HL-60 (cell line): ENCODE measurements around the gene DDIT3.
"Not testable (repeated sequence)": the region's sequence is repeated elsewhere in the genome, so short reads cannot be mapped to it uniquely, and the experiment has no call there.

Experiments used
- SPI1 ChIP-seq: IDR thresholded peaks from 2 replicates; pipeline ENCODE4 v1.6.1; 2012; ENCODE audit warnings: low read depth, mild to moderate bottlenecking, borderline replicate concordance
- TF ChIP-seq, protein P1 (sequence below): IDR thresholded peaks from one replicate; pipeline ENCODE4 v1.5.1; 2011; ENCODE audit warnings: low read length, control low read depth, inconsistent platforms; ENCODE audit not compliant: insufficient read depth
- TF ChIP-seq, protein P2 (sequence below): IDR thresholded peaks from 2 replicates; pipeline ENCODE4 v1.6.1; 2012; ENCODE audit warnings: low read depth; ENCODE audit not compliant: insufficient replicate concordance

DNA sequence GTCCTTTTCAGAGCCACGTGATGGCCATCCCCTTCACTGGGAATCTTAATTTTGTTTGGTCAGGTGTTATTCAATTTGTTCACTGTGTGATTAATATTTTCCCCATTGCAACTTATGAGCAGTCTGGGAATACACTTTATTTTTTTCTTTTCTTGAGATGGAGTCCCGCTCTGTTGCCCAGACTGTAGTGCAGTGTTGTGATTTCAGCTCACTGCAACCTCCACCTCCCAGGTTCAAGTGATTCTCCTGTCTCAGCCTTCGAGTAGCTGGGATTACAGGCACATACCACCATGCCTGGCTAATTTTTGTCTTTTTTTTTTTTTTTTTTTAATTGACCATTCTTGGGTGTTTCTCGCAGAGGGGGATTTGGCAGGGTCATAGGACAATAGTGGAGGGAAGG, 13.8 kb downstream of the DDIT3 start:
- TF ChIP-seq, protein P1, sequence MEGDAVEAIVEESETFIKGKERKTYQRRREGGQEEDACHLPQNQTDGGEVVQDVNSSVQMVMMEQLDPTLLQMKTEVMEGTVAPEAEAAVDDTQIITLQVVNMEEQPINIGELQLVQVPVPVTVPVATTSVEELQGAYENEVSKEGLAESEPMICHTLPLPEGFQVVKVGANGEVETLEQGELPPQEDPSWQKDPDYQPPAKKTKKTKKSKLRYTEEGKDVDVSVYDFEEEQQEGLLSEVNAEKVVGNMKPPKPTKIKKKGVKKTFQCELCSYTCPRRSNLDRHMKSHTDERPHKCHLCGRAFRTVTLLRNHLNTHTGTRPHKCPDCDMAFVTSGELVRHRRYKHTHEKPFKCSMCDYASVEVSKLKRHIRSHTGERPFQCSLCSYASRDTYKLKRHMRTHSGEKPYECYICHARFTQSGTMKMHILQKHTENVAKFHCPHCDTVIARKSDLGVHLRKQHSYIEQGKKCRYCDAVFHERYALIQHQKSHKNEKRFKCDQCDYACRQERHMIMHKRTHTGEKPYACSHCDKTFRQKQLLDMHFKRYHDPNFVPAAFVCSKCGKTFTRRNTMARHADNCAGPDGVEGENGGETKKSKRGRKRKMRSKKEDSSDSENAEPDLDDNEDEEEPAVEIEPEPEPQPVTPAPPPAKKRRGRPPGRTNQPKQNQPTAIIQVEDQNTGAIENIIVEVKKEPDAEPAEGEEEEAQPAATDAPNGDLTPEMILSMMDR: not testable (repeated sequence)
- not testable (repeated sequence) for TF ChIP-seq SPI1
- TF ChIP-seq, protein P2, sequence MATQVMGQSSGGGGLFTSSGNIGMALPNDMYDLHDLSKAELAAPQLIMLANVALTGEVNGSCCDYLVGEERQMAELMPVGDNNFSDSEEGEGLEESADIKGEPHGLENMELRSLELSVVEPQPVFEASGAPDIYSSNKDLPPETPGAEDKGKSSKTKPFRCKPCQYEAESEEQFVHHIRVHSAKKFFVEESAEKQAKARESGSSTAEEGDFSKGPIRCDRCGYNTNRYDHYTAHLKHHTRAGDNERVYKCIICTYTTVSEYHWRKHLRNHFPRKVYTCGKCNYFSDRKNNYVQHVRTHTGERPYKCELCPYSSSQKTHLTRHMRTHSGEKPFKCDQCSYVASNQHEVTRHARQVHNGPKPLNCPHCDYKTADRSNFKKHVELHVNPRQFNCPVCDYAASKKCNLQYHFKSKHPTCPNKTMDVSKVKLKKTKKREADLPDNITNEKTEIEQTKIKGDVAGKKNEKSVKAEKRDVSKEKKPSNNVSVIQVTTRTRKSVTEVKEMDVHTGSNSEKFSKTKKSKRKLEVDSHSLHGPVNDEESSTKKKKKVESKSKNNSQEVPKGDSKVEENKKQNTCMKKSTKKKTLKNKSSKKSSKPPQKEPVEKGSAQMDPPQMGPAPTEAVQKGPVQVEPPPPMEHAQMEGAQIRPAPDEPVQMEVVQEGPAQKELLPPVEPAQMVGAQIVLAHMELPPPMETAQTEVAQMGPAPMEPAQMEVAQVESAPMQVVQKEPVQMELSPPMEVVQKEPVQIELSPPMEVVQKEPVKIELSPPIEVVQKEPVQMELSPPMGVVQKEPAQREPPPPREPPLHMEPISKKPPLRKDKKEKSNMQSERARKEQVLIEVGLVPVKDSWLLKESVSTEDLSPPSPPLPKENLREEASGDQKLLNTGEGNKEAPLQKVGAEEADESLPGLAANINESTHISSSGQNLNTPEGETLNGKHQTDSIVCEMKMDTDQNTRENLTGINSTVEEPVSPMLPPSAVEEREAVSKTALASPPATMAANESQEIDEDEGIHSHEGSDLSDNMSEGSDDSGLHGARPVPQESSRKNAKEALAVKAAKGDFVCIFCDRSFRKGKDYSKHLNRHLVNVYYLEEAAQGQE: not testable (repeated sequence)
